NCI-H345 (cell line): ENCODE measurements around the gene LMNB1.
"Not testable (repeated sequence)": the region's sequence is repeated elsewhere in the genome, so short reads cannot be mapped to it uniquely, and the experiment has no call there.

Source experiments
- DNase-seq: peaks from one replicate; lab custom pipeline; 2025; lab: John Stamatoyannopoulos, UW

Gene LMNB1

DNA sequence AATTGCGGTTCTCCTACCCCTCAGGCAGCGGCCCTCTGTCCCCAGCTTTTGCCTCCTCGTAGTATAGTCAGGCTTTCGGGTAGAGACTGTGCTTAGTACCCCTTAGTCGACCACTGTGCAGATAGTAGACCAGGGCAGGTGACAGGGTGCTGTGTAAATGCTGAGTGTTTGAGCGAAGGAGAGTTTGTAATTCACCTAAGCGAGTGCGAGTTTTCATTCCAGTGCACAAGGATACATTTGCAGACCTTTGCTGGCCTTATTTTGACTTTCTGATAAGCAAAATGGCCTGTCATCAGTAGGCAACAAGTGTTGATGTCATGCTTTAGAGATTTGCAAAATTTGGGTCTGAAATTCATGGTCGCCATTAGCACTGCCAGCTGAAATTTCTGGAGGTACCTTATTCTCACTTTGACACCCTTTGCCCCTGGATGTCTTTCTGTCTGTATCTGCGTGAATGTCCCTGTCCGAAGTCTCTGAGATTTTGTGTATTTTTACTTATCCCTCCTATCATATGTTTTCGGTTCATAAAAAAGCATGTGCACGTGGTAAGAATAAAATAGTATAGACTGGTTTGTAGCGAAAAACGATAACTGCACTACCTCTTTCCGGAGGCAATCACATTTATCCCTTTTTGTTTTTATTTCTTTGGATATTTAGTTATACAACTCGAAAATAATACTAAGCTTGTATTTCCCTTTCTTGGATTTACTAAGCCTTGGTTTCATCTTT, 1.9 kb downstream of the LMNB1 start:
- no peak for DNase-seq

DNA sequence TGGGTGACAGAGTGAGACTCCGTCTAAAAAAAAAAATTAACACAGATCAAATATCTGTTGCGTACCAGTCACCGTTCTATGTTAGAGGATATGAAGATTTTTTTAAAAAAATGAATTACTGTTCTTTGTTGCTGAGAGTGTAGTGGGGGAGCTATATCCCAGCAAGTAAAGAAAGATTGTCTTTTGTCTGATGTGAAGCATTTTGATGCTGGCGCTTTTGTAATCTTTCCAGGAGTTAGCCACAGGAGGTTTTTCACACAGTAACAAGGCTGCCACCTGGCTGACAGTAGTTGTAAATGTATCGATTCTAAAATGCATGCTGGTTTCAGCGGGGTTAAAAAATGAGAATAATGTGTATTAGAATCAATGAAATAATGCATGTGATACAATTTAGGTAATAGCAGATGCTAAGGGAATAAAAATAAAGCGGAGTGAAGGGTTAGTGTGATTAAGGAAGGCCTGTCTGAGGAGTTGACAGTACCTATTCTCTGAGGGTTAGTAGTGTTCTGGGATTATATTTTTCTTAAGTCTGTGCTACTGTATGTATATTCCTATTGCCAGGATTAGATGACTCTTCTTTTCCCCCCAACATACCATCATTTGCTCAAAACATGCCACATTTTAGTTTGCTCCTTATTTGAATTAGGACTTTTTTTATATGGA, 3.4 kb downstream of the LMNB1 start:
- peak; percentile 41 for DNase-seq

DNA sequence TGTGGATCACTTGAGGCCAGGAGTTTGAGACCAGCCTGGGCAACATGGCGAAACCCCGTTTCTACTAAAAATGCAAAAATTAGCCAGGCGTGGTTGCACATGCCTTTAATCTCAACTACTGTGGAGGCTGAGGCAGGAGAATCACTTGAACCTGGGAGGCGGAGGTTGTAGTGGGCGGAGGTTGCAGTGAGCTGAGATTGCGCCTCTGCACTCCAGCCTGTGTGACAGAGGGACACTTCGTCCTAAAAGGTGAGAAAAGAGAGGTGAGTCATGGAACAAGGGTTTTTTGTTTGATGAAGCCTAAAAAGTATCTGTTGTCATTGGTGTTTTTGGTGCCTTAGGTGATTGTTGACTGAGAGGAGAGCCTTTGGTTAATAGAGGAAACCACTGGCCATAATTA, 11.5 kb downstream of the LMNB1 start:
- DNase-seq = not testable (repeated sequence)

DNA sequence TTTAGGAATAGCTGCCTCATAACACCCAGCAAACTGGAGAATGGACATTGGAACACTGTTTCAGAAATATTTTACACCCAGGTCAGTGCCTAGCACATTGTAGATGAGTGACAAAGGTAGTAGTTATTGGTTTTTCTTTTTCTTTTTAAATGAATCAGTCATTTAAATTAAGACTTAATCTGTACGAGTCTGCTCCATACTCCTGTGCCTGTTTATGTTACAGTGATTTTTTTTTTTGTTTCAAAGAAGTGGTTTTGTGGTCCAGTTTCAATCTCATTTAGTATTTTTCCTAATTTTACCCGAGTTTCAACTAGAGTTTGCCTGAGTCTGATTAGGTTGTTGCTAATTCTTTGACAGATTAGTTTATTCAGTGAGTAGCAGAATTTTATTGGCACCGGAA, 16.2 kb downstream of the LMNB1 start:
- DNase-seq = no peak

DNA sequence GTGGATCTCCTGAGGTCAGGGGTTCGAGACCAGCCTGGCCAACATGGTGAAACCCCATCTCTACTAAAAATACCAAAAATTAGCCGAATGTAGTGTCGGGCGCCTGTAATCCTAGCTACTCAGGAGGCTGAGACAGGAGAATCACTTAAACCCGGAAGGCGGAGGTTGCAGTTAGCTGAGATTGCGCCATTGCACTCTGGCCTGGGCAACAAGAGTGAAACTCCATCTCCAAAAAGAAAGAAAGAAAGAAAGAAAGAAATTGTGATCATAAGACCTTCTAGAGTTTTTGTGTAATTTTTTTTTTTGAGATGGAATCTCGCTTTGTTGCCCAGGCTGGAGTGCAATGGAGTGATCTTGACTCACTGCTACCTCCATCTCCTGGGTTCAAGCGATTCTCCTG, 16.7 kb downstream of the LMNB1 start:
- not testable (repeated sequence) for DNase-seq

DNA sequence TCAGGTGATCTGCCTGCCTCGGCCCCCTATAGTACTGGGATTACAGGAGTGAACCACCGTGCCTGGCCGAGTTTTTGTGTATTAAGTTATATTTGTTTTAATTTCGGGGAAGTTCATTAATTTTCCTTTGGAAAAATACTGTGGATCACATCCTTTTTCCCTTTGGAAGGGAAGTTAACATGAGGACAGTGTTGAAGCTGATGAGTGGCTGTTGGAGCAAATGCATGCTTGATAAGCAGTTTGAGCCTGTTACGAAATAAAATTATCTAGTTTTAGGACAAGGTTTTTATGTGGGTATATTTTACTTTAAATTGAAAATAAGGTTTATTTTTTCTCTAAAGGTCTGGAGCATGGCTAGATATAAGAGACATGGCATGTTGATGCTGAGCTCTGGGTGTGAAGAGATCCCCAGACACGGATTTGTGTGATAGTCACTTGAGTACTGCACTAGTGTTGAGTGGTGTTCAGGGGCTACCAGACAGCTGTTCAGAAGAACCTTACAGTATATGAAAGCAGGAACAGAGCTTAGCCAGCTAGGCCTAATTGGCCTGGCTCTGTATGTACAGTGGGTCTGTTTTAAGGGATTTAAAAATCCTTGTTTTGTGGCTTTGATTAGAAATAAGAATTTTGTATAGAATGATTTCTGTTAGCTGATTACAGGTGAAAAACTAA, 17.4 kb downstream of the LMNB1 start:
- DNase-seq = no peak

DNA sequence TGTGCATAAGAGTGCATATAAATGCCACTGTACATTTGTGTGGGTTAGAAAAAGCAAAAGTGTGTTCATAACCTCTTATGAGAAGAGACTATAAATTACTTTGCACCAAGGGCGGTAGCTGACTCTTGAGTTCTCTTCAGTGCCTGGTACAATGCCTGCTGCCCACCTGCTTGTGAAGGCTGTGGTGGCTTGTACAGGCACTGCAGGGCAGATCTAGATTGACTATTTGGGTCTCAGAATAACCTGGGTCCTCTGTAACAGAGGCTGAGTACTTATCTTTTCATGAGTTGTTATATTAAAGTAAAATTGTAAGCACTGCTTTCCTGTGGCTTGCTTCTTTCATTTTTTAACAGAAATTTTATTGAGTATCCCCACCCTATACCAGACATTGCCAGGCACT, 22.8 kb downstream of the LMNB1 start:
- no peak for DNase-seq

DNA sequence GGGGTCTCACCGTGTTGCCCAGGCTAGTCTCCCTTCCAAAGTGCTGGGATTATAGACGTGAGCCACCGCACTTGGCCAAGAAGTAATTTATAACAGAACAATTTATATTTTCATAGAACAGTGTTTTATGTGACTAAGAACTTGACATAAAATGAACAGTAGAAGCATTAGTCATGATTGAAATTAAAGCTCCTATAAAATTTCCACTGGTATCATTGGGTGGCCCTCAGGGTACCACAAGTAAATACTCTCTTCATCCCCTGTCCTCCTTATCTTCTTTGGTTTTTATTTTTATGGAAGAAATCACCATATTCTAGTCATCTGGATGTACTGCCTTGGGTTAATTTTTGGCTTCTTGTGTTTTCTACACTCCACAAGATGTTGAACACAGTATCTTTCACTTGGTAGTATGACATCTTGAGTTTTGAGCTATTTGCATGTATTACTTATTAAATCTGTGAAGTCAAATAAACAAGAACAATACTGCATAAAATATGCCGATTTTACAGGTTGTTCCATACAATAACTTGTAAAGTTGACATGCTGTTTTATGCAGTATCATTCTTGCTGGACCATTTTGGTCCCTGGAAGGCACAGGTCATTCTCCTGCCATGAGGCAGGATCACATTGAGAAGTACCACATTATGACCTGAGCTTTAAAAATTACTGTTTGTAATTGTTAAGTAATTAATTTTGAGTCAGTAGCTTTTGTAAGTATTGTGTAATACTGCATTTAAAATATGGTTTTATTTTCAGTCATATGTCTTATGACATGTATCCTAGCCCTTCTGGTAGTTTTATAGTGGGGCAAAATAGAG, 24.4 kb downstream of the LMNB1 start:
- DNase-seq = no peak

DNA sequence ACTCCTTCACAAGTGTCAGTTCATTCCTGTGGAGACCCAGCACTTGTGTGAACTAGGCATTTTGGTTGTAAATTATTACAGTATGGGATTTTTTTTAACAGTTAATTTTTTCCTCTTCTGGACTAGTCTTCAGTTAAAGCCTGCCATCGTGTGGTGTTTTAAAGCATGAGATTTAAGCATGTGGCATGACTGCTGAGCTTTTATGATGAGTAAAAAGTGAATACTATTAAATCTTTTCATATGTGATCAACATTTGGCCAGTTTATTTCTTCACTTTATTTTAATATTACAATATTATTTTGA, 25.0 kb downstream of the LMNB1 start:
- DNase-seq = no peak

DNA sequence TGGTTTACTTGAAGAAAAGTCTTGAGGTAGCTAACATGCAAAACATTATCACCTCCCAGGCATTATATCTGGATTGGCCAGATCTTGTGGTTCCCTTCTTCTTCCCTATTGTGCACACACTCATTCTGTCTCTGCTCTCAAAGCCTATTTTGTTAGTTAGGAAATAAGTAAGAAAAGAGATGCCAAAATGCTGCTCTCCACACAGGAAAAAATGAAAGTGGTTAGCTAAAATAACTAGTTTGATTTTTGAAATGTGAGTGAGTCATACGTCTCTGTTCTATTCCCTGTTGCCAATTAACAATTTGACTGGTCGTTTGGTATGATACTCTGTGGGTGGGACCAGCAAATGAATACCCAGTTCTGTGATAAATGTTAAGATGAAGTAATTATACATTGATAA, 28.1 kb downstream of the LMNB1 start:
- DNase-seq = no peak

DNA sequence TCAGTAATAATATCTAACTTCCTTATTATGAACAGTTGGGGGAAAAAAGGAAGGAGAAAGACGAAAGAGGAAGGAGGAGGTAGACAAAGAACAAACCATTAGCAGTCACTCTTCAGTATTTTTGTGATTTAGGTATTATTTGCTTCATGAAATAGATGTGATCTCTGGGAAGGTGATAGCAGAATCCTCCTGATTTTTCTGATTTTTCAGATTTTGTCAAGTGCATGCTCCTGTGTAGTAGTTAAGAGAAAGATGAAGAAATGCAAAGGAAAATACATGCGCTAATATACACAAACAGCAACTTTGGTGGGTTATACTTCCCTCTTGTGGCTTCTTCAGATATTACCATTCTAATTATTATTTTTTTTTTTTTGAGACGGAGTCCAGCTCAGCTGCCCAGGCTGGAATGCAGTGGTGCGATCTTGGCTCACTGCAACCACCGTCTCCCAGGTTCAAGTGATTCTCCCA, 31.6 kb downstream of the LMNB1 start:
- DNase-seq = no peak

DNA sequence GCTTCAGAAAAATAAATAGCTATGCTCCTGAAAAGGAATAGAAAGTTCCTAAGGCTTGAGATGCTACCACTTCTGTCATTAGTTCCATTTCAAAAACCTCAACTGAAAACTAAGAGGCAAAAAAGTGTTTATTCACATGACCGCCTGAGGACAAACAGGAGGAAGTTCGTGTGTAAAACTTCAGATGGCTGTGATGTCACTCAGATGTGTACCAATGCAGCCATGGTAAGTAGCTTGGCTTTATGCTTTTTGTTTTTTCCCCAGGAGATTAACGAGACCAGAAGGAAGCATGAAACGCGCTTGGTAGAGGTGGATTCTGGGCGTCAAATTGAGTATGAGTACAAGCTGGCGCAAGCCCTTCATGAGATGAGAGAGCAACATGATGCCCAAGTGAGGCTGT, 33.0 kb downstream of the LMNB1 start:
- DNase-seq = no peak

DNA sequence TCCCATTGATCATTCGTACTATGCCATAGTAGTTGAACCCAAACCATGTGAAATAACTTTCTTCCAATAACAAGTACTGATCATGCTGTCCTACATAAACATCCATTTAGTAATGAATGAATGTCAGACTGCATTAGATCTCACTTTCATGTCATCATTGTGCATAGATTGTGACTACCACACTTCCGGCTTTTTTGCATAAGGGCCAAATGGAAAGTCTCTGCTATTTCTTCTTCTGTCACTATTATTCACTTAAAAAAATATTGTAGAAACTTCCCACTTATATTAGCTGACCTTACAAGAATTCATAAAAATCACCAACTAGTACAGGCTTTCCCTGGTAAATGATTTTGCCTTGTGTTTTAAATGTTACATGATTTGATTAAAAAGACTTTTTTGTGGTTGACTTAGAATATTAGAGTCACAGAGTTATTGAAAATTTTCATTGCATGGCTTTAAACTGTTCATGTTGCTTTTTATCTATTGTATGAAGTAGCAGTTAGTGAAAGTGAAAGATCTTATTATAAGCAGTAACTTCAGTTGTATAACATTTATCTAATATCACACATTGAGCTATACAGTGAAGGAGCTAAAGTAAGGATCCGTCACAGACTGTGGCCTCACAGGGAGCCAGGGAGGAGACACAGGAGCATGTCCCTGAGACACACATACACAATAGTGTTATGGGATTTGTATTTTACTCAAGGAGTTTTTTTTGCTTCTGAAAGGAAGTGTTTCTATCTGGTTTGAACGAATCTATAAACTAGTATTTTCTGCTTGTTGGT, 33.9 kb downstream of the LMNB1 start:
- DNase-seq = no peak

DNA sequence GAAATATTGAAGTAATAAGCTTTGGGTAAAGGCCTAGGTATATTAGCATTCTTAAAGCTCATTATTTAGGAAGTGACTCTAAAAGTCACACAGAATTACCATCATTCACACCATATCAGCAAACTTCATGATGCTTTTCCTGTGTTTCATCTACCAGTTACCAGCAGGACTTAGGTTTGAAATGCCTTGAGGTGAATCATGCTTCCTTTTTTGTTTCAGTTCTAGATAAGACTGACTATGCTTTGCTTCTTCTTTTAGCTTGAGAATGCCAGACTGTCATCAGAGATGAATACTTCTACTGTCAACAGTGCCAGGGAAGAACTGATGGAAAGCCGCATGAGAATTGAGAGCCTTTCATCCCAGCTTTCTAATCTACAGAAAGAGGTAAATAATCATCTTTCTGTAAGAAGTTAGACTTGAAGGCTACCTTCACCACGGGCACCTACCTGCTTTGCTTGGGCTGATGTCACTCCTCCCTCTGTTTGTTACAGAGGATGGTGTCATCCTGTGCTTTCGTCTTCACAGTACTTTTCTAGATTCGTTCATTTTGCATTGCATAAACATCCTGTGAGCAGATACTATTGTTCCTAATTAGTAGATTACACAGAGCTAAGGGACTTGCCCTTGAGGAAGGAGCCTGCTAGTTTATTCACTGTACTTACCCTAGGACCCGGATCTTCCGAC, 34.7 kb downstream of the LMNB1 start:
- no peak for DNase-seq

DNA sequence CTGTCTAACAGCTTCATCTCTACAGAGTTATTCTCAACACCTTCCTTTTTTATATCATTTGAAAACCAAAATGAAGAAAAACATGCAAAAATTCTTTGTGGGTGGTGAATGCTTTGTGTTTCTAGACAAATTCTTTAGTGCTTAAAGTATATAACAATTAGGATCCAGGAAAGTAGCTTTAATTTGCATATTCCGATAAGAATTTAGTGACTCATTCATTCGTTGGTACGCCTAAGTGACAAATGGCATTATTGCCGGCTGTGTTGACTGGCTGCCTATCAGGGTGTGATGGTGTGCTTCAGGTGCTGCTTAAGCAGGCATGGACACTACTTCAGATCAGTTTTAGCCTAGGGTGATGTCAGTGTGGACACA, 35.2 kb downstream of the LMNB1 start:
- DNase-seq = no peak

DNA sequence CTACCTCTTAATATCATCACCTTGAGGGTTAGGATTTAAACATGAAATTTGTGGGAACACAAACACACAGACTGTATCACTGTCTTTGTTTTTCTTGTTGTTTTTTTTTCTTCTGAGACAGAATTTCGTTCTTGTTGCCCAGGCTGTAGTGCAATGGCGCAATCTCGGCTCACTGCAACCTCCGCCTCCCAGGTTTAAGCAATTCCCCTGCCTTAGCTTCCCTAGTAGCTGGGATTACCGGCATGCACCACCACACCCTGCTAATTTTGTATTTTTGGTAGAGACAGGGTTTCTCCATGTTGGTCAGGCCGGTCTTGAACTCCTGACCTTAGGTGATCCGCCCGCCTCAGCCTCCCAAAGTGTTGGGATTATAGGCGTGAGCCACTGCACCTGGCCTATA, 36.9 kb downstream of the LMNB1 start:
- not testable (repeated sequence) for DNase-seq

DNA sequence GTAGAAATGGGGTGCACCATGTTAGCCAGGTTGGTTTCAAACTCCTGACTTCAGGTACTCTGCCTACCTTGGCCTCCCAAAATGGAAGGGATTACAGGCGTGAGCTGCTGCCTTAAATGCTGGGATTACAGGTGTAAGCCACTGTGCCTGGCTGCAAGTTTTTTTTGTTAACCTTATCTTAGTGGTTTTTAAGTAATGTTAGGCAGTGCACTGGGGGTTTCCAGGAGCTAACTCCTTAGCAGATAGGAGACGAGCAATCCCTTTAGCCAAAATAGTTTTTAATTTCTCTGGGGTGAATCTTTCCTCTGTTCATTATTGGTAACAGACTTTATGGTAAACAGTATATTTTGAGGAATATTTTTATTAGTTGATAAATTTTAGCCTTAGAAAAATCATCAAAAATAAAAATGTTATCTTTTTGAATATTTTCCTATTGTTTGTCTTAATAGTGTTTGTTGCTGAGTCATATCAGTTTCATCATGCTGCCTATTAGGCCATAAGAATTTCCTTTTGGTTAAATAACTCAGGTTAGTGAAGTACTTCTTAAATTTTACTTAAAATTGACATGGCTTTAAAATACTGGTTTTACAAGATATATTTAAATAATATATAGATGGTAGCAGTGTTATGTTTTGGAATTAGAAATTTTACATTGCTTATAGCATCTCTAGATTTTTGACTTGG, 37.9 kb downstream of the LMNB1 start:
- DNase-seq = no peak

DNA sequence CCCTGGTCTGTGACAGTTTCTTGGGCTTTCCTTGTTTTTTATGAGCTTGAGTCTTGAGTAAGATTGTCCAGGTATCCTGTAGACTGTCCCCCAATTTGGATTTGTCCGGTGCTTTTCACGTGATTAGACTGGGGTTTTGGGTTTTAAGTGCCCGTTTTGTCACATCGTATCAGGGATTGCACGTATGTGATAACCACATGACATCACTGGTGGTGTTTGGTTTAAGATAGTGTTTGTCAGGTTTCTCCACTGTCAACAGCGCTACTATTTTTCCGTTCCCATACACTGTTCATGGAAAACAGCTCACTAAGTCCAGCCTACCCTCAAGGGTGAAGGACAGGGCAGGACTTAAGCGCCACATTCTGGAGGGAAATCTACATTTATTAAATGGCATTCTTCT, 39.7 kb downstream of the LMNB1 start:
- no peak for DNase-seq

DNA sequence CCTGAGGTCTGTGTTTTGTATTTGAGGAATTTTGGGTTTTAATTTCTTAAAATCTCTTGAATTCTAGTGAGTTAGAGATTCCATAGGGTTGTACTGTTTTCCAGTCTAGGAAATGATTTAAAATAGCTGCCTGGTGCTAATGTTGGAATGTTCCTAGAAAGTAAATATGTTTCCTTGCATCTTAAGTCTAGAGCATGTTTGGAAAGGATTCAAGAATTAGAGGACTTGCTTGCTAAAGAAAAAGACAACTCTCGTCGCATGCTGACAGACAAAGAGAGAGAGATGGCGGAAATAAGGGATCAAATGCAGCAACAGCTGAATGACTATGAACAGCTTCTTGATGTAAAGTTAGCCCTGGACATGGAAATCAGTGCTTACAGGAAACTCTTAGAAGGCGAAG, 41.8 kb downstream of the LMNB1 start:
- DNase-seq = no peak

DNA sequence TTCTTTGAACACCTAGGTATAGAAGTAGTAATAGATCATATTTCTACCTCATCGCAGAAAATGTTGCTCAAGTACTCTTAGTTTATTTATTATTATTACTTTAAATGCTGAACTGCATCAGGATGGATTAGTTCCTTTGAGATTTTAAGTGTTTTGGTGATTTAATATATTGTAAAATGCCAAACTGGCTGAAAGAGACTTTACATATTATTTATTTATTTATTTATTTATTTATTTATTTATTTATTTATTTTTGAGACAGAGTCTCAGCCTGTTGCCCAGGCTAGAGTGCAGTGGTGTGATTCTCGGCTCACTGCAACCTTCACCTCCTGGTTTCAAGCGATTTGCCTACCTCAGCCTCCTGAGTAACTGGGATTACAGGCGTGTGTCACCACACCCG, 42.3 kb downstream of the LMNB1 start:
- no peak for DNase-seq
